ENCODE measurements around the gene KRTDAP.

DNA sequence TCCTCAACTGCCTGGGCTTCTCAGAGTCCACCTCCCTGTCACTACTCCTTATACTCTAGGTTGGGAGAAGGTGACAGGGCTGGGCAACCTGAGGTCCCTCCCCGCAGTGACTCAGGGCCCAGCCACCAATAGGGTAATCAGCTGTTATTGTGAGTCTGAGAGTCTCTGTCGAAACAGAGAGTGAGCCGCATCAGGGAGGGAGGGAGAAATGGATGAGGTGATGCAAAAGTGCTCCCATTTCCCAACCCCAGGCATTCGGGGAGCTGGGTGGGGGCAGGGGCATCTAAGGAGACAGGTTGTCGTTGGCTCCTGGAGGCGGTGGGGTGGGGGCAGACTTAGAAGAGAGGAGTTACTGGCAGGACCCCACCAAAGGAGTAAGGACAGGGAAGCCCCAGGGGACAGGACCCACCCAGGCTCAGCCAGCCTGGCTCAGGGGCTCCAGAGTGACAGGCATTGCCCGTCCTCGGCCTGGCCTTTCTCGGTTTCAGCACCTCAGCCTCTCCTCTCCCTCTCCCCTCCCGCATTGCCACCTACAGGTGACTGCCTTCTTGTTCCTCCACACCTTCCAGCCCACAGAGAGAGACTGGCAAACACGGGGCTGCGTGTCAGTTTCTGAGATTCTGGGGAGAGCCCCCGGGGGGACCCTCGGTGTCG, 23.5 kb upstream of the KRTDAP start, which contains the start of gene DMKN:
- TF ChIP-seq IRF2 (CRISPR knock-in tag; IDR thresholded peaks at IDR 0.05; ENCODE audit: borderline replicate concordance, low read depth) (no peak), CREM (CRISPR knock-in tag; IDR thresholded peaks at IDR 0.05) (no peak), FOXJ3 (CRISPR knock-in tag; IDR thresholded peaks at IDR 0.05; ENCODE audit: borderline replicate concordance) (no peak), RELA (CRISPR knock-in tag; IDR thresholded peaks at IDR 0.05; ENCODE audit: borderline replicate concordance) (no peak), ZBTB21 (CRISPR knock-in tag; IDR thresholded peaks at IDR 0.05; ENCODE audit: borderline replicate concordance) (no peak), PRRX2 (CRISPR knock-in tag; IDR thresholded peaks at IDR 0.05) (no peak), NR2C2 (CRISPR knock-in tag; IDR thresholded peaks at IDR 0.05) (no peak)
- TF ChIP-seq, protein P1, sequence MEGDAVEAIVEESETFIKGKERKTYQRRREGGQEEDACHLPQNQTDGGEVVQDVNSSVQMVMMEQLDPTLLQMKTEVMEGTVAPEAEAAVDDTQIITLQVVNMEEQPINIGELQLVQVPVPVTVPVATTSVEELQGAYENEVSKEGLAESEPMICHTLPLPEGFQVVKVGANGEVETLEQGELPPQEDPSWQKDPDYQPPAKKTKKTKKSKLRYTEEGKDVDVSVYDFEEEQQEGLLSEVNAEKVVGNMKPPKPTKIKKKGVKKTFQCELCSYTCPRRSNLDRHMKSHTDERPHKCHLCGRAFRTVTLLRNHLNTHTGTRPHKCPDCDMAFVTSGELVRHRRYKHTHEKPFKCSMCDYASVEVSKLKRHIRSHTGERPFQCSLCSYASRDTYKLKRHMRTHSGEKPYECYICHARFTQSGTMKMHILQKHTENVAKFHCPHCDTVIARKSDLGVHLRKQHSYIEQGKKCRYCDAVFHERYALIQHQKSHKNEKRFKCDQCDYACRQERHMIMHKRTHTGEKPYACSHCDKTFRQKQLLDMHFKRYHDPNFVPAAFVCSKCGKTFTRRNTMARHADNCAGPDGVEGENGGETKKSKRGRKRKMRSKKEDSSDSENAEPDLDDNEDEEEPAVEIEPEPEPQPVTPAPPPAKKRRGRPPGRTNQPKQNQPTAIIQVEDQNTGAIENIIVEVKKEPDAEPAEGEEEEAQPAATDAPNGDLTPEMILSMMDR (IDR thresholded peaks at IDR 0.05) = no peak
- TF ChIP-seq, protein P2, sequence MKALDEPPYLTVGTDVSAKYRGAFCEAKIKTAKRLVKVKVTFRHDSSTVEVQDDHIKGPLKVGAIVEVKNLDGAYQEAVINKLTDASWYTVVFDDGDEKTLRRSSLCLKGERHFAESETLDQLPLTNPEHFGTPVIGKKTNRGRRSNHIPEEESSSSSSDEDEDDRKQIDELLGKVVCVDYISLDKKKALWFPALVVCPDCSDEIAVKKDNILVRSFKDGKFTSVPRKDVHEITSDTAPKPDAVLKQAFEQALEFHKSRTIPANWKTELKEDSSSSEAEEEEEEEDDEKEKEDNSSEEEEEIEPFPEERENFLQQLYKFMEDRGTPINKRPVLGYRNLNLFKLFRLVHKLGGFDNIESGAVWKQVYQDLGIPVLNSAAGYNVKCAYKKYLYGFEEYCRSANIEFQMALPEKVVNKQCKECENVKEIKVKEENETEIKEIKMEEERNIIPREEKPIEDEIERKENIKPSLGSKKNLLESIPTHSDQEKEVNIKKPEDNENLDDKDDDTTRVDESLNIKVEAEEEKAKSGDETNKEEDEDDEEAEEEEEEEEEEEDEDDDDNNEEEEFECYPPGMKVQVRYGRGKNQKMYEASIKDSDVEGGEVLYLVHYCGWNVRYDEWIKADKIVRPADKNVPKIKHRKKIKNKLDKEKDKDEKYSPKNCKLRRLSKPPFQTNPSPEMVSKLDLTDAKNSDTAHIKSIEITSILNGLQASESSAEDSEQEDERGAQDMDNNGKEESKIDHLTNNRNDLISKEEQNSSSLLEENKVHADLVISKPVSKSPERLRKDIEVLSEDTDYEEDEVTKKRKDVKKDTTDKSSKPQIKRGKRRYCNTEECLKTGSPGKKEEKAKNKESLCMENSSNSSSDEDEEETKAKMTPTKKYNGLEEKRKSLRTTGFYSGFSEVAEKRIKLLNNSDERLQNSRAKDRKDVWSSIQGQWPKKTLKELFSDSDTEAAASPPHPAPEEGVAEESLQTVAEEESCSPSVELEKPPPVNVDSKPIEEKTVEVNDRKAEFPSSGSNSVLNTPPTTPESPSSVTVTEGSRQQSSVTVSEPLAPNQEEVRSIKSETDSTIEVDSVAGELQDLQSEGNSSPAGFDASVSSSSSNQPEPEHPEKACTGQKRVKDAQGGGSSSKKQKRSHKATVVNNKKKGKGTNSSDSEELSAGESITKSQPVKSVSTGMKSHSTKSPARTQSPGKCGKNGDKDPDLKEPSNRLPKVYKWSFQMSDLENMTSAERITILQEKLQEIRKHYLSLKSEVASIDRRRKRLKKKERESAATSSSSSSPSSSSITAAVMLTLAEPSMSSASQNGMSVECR (CRISPR knock-in tag; IDR thresholded peaks at IDR 0.05; ENCODE audit: borderline replicate concordance) = no peak
- TF ChIP-seq, protein P3, sequence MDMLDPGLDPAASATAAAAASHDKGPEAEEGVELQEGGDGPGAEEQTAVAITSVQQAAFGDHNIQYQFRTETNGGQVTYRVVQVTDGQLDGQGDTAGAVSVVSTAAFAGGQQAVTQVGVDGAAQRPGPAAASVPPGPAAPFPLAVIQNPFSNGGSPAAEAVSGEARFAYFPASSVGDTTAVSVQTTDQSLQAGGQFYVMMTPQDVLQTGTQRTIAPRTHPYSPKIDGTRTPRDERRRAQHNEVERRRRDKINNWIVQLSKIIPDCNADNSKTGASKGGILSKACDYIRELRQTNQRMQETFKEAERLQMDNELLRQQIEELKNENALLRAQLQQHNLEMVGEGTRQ (CRISPR knock-in tag; IDR thresholded peaks at IDR 0.05) = no peak
- TF ChIP-seq, protein P4, sequence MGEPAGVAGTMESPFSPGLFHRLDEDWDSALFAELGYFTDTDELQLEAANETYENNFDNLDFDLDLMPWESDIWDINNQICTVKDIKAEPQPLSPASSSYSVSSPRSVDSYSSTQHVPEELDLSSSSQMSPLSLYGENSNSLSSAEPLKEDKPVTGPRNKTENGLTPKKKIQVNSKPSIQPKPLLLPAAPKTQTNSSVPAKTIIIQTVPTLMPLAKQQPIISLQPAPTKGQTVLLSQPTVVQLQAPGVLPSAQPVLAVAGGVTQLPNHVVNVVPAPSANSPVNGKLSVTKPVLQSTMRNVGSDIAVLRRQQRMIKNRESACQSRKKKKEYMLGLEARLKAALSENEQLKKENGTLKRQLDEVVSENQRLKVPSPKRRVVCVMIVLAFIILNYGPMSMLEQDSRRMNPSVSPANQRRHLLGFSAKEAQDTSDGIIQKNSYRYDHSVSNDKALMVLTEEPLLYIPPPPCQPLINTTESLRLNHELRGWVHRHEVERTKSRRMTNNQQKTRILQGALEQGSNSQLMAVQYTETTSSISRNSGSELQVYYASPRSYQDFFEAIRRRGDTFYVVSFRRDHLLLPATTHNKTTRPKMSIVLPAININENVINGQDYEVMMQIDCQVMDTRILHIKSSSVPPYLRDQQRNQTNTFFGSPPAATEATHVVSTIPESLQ (CRISPR knock-in tag; IDR thresholded peaks at IDR 0.05) = no peak
- TF ChIP-seq, protein P5, sequence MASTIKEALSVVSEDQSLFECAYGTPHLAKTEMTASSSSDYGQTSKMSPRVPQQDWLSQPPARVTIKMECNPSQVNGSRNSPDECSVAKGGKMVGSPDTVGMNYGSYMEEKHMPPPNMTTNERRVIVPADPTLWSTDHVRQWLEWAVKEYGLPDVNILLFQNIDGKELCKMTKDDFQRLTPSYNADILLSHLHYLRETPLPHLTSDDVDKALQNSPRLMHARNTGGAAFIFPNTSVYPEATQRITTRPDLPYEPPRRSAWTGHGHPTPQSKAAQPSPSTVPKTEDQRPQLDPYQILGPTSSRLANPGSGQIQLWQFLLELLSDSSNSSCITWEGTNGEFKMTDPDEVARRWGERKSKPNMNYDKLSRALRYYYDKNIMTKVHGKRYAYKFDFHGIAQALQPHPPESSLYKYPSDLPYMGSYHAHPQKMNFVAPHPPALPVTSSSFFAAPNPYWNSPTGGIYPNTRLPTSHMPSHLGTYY (CRISPR knock-in tag; IDR thresholded peaks at IDR 0.05) = no peak
